ENCODE measurements around the gene AGBL1.
A peak's percentile ranks its signal among the peaks of the same experiment; 100 is the strongest.

Gene AGBL1

DNA sequence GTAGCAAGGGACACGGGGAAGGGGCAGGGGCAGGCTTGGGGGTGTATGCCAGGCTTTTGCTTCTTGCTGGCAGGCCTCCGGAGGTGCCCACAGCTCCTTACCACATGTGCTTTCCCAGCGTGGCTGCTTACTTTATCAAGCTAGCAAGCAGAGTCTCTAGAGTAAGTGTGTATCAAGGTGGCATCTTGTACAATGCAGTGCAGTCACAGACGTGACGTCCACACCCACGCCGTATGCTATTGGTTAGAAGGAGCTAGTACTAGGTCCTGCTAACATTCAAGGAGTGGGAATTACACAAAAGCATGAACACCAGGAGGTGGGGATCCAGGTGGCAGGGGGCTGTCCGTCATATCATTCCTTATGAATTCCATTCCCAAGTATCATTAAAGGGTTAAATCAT, 15.3 kb upstream of the AGBL1 start:
- Mint-ChIP-seq H3K36me3 (no peaks in the 10 kb centered on the region), H3K27ac (no peak overlapping the region), H3K4me1 (ENCODE audit: low read depth) (no peaks in the 10 kb centered on the region), H3K27me3 (peaks cover 14% of the 10 kb centered on the region), H3K9me3 (ENCODE audit: low read depth) (peaks cover 7% of the 10 kb centered on the region), H3K4me3 (no peak overlapping the region)

DNA sequence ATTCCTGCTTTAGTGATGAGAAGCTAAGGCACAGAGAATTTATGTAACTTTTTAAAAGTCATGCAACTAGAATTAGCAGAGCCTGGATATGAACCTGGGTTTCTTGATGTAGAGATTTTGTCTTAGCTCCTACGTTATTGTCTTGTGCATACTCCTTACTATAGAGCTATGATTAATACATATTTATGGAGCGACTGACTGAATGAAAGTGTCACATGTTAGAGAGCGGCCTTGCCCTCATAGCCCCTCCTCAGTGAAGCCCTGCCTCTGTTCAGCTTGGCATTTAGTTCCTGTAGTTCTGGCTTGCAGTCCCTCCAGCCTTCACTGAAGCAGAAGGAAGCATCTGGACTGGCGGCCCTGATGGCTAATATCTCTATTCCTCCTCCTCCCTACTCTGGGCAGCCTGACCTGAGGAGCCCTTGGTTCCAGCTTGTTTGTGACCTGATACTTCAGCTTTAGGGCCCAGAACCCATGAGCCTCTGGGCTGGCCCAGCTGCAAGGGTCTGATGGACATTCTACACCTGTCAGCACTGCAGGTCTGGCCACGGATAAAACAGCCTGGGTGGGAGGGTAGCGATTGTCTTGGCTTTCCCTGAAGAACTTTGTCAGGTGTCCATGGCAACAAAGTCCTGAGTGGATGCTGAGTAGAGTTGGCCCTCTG, 13.4 kb upstream of the AGBL1 start:
- Mint-ChIP-seq H3K4me1 (ENCODE audit: low read depth) (no peaks in the 10 kb centered on the region), H3K27me3 (peaks cover 14% of the 10 kb centered on the region), H3K27ac (no peak overlapping the region), H3K4me3 (no peak overlapping the region), H3K9me3 (ENCODE audit: low read depth) (peaks cover 7% of the 10 kb centered on the region), H3K36me3 (no peaks in the 10 kb centered on the region)

GRCh38 chr15:86073281-86073680, 6.4 kb upstream of the AGBL1 start:
- no peaks in the 10 kb centered on the region for H3K4me1 Mint-ChIP-seq (ENCODE audit: low read depth)
- H3K27ac Mint-ChIP-seq = no peak overlapping the region
- no peak overlapping the region for H3K4me3 Mint-ChIP-seq
- H3K9me3 Mint-ChIP-seq (ENCODE audit: low read depth) = no peaks in the 10 kb centered on the region
- H3K27me3 Mint-ChIP-seq = peaks cover 4% of the 10 kb centered on the region
- H3K36me3 Mint-ChIP-seq = no peaks in the 10 kb centered on the region

GRCh38 chr15:86076468-86076867, 3.2 kb upstream of the AGBL1 start:
- Mint-ChIP-seq H3K9me3 (ENCODE audit: low read depth) (no peaks in the 10 kb centered on the region), H3K4me1 (ENCODE audit: low read depth) (no peaks in the 10 kb centered on the region), H3K4me3 (no peak overlapping the region), H3K27me3 (peaks cover 4% of the 10 kb centered on the region), H3K27ac (no peak overlapping the region), H3K36me3 (no peaks in the 10 kb centered on the region)

DNA sequence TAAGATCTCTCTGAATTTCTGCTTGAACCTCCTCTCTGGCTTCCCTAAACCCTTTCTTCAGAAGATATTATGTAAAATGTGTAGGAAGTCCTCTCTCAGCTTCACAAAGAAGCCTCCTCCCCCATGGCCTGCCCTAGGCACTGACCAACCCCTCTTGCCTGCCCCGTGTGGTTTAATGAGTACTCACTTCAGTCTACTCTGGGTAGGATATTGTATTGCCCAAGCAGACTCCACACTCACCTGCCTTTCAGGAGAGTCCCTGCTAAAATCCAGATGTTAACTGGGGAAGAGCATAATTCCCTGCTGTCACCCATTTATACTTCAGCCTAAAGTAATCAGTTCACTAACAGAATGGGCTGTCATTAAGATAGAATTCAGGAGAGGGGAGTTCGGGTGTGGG, 2.6 kb upstream of the AGBL1 start:
- peaks cover 4% of the 10 kb centered on the region for H3K27me3 Mint-ChIP-seq
- no peak overlapping the region for H3K4me3 Mint-ChIP-seq
- H3K4me1 Mint-ChIP-seq (ENCODE audit: low read depth) = peaks cover under 1% of the 10 kb centered on the region
- H3K27ac Mint-ChIP-seq = no peak overlapping the region
- no peaks in the 10 kb centered on the region for H3K36me3 Mint-ChIP-seq
- H3K9me3 Mint-ChIP-seq (ENCODE audit: low read depth) = no peaks in the 10 kb centered on the region

DNA sequence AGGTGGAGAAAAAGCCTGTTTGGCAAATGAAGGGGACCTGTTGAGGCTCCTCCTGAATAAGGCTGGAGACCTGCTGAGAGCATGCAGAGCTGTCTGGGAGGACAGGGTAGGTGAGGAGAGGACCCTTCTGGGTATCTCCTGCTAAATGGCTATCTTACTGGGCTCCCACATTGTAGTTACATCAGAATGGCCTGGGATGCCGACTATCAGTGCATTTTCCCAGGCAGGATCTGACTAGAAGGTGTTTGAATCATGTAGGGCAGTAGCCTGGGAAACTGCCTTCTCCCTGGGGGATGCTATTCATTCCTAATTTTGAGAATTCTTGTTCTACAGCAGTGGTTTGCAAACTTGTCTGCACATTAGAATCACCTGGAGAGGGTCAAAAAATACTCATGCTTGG, 631 bp downstream of the AGBL1 start:
- H3K9me3 Mint-ChIP-seq (ENCODE audit: low read depth) = no peaks in the 10 kb centered on the region
- no peak overlapping the region for H3K4me3 Mint-ChIP-seq
- peaks cover 16% of the 10 kb centered on the region for H3K4me1 Mint-ChIP-seq (ENCODE audit: low read depth)
- H3K36me3 Mint-ChIP-seq = no peaks in the 10 kb centered on the region
- H3K27ac Mint-ChIP-seq = no peak overlapping the region
- peaks cover 7% of the 10 kb centered on the region for H3K27me3 Mint-ChIP-seq

DNA sequence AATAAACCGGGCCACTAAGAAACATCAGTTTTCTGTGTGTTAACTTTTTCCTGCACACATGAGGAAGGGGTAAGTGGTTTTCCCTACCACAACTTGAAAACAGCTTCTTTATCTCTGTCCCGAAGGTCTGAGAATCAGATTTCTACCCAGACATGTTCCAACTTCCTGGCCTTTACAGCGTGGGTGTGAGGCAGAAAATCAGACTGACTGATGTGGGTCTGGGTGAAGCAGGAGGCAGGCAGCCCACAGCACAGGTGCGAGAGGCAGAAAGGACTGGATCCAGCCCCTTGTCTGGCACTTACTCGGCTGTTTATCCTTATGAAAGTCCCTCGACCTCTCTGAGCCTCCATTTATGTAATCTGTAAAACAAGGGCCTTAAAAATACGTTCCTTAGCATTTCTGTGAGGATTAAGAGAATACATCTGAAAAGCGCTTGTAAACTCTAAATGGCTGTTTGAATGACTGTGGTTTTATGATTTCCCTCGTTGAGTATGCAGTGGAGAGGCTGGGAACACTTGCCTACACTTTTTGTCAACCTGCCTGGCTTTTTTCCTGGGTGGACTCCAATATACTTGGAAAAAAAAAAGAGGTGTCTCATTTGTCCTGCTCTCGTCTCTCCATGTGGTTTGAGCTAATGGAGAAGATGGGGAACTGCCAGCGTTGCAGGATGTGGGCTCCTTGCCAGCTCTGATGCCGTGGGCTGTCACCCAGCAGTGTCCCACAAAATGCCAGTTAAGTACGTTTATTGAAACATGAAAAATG, 3.1 kb downstream of the AGBL1 start:
- peaks cover 10% of the 10 kb centered on the region for H3K27me3 Mint-ChIP-seq
- H3K27ac Mint-ChIP-seq = no peak overlapping the region
- no peaks in the 10 kb centered on the region for H3K9me3 Mint-ChIP-seq (ENCODE audit: low read depth)
- no peaks in the 10 kb centered on the region for H3K36me3 Mint-ChIP-seq
- H3K4me3 Mint-ChIP-seq = peak overlapping the region; percentile 18
- H3K4me1 Mint-ChIP-seq (ENCODE audit: low read depth) = peaks cover 16% of the 10 kb centered on the region

DNA sequence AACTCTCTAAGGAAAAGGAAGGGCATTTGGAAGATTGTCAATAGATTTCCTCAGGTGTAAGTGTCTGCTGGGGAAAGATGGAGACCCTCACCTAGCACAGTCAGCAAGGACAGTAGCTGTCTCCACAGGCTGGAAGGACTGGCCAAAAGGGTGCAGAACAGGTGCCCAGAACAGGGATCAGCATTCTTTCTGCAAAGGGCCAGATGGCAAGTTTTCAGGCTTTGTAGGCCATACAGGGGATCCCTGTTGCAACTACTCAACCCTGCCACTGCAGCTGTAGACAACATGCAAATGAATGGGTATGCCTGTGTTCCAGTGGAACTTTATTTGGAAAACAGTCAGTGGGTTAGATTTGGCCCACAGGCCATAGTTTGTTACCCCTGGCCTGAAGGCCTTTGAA, 8.1 kb downstream of the AGBL1 start:
- H3K4me1 Mint-ChIP-seq (ENCODE audit: low read depth) = peaks cover 9% of the 10 kb centered on the region
- H3K4me3 Mint-ChIP-seq = no peak overlapping the region
- H3K36me3 Mint-ChIP-seq = no peaks in the 10 kb centered on the region
- no peak overlapping the region for H3K27ac Mint-ChIP-seq
- H3K27me3 Mint-ChIP-seq = peaks cover 11% of the 10 kb centered on the region
- no peaks in the 10 kb centered on the region for H3K9me3 Mint-ChIP-seq (ENCODE audit: low read depth)

- H3K27ac Mint-ChIP-seq = no peak overlapping the region
- no peaks in the 10 kb centered on the region for H3K36me3 Mint-ChIP-seq
- H3K9me3 Mint-ChIP-seq (ENCODE audit: low read depth) = no peaks in the 10 kb centered on the region
- no peaks in the 10 kb centered on the region for H3K4me1 Mint-ChIP-seq (ENCODE audit: low read depth)
- no peak overlapping the region for H3K4me3 Mint-ChIP-seq
- H3K27me3 Mint-ChIP-seq = peaks cover 11% of the 10 kb centered on the region
Measured at GRCh38 chr15:86089422-86089821, 9.8 kb downstream of the AGBL1 start.

DNA sequence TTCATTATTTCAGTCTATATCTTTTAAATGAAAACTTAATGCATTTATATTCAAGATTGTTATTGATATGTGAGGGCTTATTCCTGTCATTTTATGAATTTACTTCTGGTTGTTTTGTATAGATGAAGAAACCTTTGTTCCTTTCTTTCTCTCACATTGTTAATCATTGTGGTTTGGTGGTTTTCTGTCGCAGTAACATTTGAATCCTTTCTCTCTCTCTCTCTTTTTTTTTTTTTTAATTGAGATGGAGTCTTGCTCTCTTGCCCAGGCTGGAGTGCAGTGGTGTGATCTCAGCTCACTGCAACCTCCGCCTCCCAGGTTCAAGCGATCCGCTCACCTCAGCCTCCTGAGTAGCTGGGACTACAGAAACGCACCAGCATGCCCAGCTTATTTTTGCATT, 22.1 kb downstream of the AGBL1 start:
- Mint-ChIP-seq H3K9me3 (ENCODE audit: low read depth) (peaks cover 8% of the 10 kb centered on the region), H3K27ac (no peak overlapping the region), H3K36me3 (no peaks in the 10 kb centered on the region), H3K27me3 (peaks cover 14% of the 10 kb centered on the region), H3K4me1 (ENCODE audit: low read depth) (no peaks in the 10 kb centered on the region), H3K4me3 (no peak overlapping the region)

DNA sequence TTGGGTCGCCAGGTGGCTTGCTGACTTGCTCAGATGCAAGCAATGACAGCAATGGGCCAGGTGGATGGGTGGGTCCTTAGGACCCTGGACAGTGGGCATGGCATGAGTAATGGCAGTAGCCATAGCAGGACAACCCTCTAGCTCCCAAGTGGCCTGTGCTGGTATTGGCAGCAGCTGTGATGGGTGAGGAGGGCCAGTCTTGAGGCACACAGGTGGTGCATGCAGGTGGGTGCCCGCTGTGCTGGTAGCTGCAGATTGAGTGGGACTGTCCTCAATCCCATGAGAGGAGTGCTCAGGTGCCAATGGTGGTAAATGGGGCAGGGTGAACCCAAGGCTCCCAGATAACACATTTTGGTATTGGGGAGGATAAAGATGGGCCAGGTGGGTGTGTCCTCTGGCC, 24.2 kb downstream of the AGBL1 start:
- Mint-ChIP-seq H3K36me3 (no peaks in the 10 kb centered on the region), H3K27me3 (peaks cover 15% of the 10 kb centered on the region), H3K9me3 (ENCODE audit: low read depth) (peaks cover 5% of the 10 kb centered on the region), H3K4me3 (no peak overlapping the region), H3K27ac (no peak overlapping the region), H3K4me1 (ENCODE audit: low read depth) (no peaks in the 10 kb centered on the region)

DNA sequence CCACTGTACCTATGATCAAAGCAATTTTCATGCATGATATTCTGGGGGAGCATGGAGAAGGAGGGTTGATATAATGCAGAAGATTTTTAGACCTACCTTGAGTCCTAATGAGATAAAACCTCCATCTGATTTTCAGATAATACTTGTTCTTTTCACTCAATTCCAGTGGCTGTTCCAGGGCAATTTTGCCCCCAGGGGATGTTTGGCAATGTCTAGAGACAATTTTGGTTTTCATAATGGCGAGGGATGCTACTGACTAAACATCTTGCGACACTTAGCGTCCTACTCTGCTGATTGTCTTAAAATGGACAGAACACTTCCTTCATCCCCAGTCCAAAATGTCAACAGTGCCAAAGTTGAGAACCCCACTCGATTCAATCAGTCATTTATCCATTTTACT, 26.6 kb downstream of the AGBL1 start:
- no peaks in the 10 kb centered on the region for H3K4me1 Mint-ChIP-seq (ENCODE audit: low read depth)
- H3K36me3 Mint-ChIP-seq = no peaks in the 10 kb centered on the region
- no peak overlapping the region for H3K4me3 Mint-ChIP-seq
- peaks cover 18% of the 10 kb centered on the region for H3K27me3 Mint-ChIP-seq
- H3K27ac Mint-ChIP-seq = no peak overlapping the region
- H3K9me3 Mint-ChIP-seq (ENCODE audit: low read depth) = peaks cover 5% of the 10 kb centered on the region

GRCh38 chr15:86115145-86115801, 35.6 kb downstream of the AGBL1 start:
- Mint-ChIP-seq H3K27ac (no peak overlapping the region), H3K4me1 (ENCODE audit: low read depth) (no peaks in the 10 kb centered on the region), H3K4me3 (no peak overlapping the region), H3K9me3 (ENCODE audit: low read depth) (no peaks in the 10 kb centered on the region), H3K36me3 (no peaks in the 10 kb centered on the region), H3K27me3 (peaks cover 3% of the 10 kb centered on the region)

GRCh38 chr15:86121568-86122225, 42.0 kb downstream of the AGBL1 start:
- no peak overlapping the region for H3K27ac Mint-ChIP-seq
- H3K9me3 Mint-ChIP-seq (ENCODE audit: low read depth) = no peaks in the 10 kb centered on the region
- H3K36me3 Mint-ChIP-seq = no peaks in the 10 kb centered on the region
- no peaks in the 10 kb centered on the region for H3K4me1 Mint-ChIP-seq (ENCODE audit: low read depth)
- peaks cover 13% of the 10 kb centered on the region for H3K27me3 Mint-ChIP-seq
- H3K4me3 Mint-ChIP-seq = no peak overlapping the region

All from activated naive CD8-positive, alpha-beta T cell (primary cell).